HG02798 (cell line): ENCODE measurements around the gene DBF4B.

Source experiments
- ATAC-seq: cut with Tn5 transposase; IDR thresholded peaks from one replicate; pipeline ENCODE4 v1.9.1; 2021; ENCODE audit warnings: mild to moderate bottlenecking; ENCODE audit not compliant: unreplicated experiment, poor library complexity

Gene DBF4B

GRCh38 chr17:44775136-44775837 lies 66.8 kb downstream of the DBF4B start:
- ATAC-seq = peak; percentile 91

- ATAC-seq = peak; percentile 0
Observed at GRCh38 chr17:44775838-44776621, 67.6 kb downstream of the DBF4B start.

GRCh38 chr17:44776628-44777393 lies 68.3 kb downstream of the DBF4B start:
- no peak for ATAC-seq

- no peak for ATAC-seq
Observed at GRCh38 chr17:44777394-44778348, 69.2 kb downstream of the DBF4B start.

GRCh38 chr17:44778656-44779210 lies 70.3 kb downstream of the DBF4B start:
- ATAC-seq = no peak

- no peak for ATAC-seq
Observed at GRCh38 chr17:44779211-44780025, 71.0 kb downstream of the DBF4B start.

GRCh38 chr17:44780161-44780560 lies 71.7 kb downstream of the DBF4B start:
- ATAC-seq = no peak

GRCh38 chr17:44780845-44781480 lies 72.5 kb downstream of the DBF4B start:
- no peak for ATAC-seq

GRCh38 chr17:44781551-44782325 lies 73.3 kb downstream of the DBF4B start:
- no peak for ATAC-seq

GRCh38 chr17:44782326-44782850 lies 73.9 kb downstream of the DBF4B start:
- ATAC-seq = no peak

GRCh38 chr17:44785921-44786320 lies 77.5 kb downstream of the DBF4B start:
- ATAC-seq = no peak

GRCh38 chr17:44786551-44787081 lies 78.2 kb downstream of the DBF4B start:
- ATAC-seq = no peak

- ATAC-seq = no peak
Observed at GRCh38 chr17:44787271-44787940, 78.9 kb downstream of the DBF4B start.

- ATAC-seq = no peak
Observed at GRCh38 chr17:44788139-44788538, 79.7 kb downstream of the DBF4B start.

GRCh38 chr17:44792276-44792675 lies 83.8 kb downstream of the DBF4B start:
- no peak for ATAC-seq
